ENCODE data around the gene PRR35.

The PRR35 gene

DNA sequence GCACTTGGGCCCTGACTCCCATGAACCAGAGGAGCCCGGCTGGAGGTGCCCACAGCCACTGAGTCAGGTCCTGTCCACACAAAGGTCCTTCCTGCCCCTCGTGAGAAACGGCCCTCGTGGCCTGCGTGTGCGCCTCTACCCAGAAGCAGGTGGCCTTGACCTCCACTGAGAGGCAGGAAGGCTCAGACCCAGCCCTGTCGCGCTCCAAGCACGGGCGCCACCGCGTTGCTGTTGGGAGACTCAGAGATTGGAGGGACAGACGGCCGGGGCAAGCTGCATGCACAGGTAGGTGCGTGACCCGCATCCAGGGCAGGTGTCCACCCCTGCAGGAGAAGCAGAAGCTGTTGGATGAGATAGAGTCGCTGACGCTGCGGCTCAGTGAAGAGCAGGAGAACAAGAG lies 40.8 kb upstream of the PRR35 start:
- TF ChIP-seq, protein P1, sequence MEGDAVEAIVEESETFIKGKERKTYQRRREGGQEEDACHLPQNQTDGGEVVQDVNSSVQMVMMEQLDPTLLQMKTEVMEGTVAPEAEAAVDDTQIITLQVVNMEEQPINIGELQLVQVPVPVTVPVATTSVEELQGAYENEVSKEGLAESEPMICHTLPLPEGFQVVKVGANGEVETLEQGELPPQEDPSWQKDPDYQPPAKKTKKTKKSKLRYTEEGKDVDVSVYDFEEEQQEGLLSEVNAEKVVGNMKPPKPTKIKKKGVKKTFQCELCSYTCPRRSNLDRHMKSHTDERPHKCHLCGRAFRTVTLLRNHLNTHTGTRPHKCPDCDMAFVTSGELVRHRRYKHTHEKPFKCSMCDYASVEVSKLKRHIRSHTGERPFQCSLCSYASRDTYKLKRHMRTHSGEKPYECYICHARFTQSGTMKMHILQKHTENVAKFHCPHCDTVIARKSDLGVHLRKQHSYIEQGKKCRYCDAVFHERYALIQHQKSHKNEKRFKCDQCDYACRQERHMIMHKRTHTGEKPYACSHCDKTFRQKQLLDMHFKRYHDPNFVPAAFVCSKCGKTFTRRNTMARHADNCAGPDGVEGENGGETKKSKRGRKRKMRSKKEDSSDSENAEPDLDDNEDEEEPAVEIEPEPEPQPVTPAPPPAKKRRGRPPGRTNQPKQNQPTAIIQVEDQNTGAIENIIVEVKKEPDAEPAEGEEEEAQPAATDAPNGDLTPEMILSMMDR (IDR thresholded peaks at IDR 0.05; ENCODE audit: extremely low read depth, missing control alignments) = no peak
- no peak for DNase-seq (ENCODE audit: low spot score)

DNA sequence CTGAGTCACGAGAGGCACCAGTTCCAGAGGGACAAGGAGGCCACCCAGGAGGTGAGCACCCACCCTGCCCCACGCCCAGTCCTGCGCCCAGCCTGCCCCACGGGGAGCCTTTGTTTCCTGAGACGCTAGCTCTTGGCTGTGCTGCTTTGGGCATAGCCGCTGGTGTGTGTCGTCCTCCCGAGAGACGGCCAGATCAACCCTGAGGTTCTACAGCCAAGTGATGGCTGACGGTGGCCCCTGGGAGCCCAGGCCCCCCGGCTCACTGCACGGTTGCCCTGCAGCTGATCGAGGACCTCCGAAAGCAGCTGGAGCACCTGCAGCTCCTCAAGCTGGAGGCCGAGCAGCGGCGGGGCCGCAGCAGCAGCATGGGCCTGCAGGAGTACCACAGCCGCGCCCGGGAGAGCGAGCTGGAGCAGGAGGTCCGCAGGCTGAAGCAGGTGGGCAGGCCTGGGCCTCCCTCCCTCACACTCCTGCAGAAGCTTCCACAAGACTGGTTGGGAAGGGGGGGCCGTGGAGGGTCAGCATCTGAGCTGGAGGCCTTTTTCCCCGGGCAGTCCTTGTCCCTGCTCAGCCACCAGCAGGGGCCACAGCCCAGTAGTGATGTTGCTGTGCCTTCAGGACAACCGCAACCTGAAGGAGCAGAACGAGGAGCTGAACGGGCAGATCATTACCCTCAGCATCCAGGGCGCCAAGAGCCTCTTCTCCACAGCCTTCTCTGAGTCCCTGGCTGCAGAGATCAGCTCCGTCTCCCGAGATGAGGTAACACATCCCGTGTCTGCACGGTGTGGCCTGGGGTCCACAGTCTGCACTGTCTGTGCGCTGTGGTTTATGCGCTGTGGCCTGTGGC lies 40.1 kb upstream of the PRR35 start:
- TF ChIP-seq, protein P1 (IDR thresholded peaks at IDR 0.05; ENCODE audit: extremely low read depth, missing control alignments) = no peak
- DNase-seq (ENCODE audit: low spot score) = no peak

DNA sequence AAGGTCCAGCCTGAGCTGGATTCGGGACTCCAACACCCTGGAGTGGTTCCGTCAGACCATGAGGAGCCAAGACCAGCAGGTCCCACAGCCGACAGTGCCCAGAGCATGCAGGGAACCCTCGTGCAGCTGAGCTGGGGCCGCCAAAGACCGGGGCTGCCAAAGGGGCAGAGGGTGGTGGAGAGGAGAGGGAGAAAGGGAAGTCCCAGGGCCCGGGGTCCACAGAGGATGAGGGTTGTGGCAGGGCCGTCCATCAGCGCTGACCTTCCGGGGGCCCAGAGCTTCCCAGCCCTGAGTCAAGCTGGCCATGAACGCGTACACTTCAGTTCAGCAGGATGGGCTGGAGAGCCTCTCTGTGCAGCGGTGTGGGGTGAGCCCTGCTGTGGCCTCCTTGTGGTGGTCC lies 39.3 kb upstream of the PRR35 start:
- no peak for DNase-seq (ENCODE audit: low spot score)
- TF ChIP-seq, protein P1 (IDR thresholded peaks at IDR 0.05; ENCODE audit: extremely low read depth, missing control alignments) = no peak

- DNase-seq (ENCODE audit: low spot score) = no peak
- TF ChIP-seq, protein P1 (IDR thresholded peaks at IDR 0.05; ENCODE audit: extremely low read depth, missing control alignments) = no peak
Measured at GRCh38 chr16:521381-522210, 38.6 kb upstream of the PRR35 start.

GRCh38 chr16:522320-523096 lies 37.7 kb upstream of the PRR35 start:
- TF ChIP-seq, protein P1 (IDR thresholded peaks at IDR 0.05; ENCODE audit: extremely low read depth, missing control alignments) = no peak
- DNase-seq (ENCODE audit: low spot score) = no peak

DNA sequence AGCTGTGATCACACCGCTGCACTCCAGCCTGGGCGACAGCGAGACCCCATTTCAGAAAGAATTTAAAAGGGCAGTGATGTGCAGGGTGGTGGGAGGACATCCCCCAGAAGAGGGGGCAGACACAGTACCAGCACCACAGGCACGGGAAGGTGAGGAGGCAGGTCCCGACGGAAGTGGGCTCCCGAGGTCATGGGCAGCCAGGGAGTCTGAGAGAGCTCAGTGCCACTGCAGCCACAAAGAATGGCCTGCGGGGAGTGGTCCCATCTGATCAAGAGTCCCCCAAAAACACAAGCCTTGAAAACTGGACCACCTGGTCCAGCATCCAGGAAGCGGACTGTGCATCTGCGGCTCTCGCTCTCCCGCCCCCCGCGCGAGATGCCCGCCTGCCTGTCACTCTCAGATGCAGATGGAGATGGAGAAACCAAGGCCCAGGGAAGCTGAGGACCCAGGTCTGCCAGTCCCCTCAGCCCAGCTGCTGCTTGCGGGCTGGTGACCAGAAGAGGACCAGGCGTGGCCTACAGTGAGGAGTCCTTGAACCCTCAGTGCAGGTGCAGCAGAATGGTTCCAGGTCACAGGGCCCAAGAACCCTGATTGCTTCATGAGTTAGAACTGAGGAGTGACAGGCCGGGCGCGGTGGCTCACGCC lies 37.0 kb upstream of the PRR35 start:
- TF ChIP-seq, protein P1 (IDR thresholded peaks at IDR 0.05; ENCODE audit: extremely low read depth, missing control alignments) = no peak
- DNase-seq (ENCODE audit: low spot score) = no peak

All from GM20000 (cell line).